DMS 273 (cell line): ENCODE data around the gene SYT1.

Experiments
- DNase-seq: peaks from one replicate; lab custom pipeline; 2025; ENCODE audit not compliant: unreplicated experiment; lab: John Stamatoyannopoulos, UW

SYT1 gene

GRCh38 chr12:79329933-79330332 is 465.4 kb downstream of the SYT1 start:
- DNase-seq, result no peak

- no peak for DNase-seq
Measured at GRCh38 chr12:79331870-79332269, 467.3 kb downstream of the SYT1 start.

- DNase-seq, result no peak
Measured at GRCh38 chr12:79333144-79333543, 468.6 kb downstream of the SYT1 start.

GRCh38 chr12:79337662-79338290 is 473.2 kb downstream of the SYT1 start:
- DNase-seq, result no peak

GRCh38 chr12:79344855-79345847 is 480.6 kb downstream of the SYT1 start:
- DNase-seq, result peak; percentile 65

GRCh38 chr12:79347866-79348265 is 483.3 kb downstream of the SYT1 start:
- DNase-seq, result peak; percentile 2

GRCh38 chr12:79351251-79351650 is 486.7 kb downstream of the SYT1 start:
- no peak for DNase-seq

- no peak for DNase-seq
Measured at GRCh38 chr12:79356216-79356615, 491.6 kb downstream of the SYT1 start.

GRCh38 chr12:79357048-79357447 is 492.5 kb downstream of the SYT1 start:
- no peak for DNase-seq

GRCh38 chr12:79358716-79359300 is 494.2 kb downstream of the SYT1 start:
- DNase-seq, result no peak

- no peak for DNase-seq
Measured at GRCh38 chr12:79360286-79360685, 495.7 kb downstream of the SYT1 start.

- DNase-seq, result no peak
Measured at GRCh38 chr12:79360936-79361335, 496.4 kb downstream of the SYT1 start.

- DNase-seq, result no peak
Measured at GRCh38 chr12:79364197-79364596, 499.6 kb downstream of the SYT1 start.

GRCh38 chr12:79366374-79366773 is 501.8 kb downstream of the SYT1 start:
- no peak for DNase-seq

GRCh38 chr12:79367032-79367589 is 502.5 kb downstream of the SYT1 start:
- DNase-seq, result no peak

GRCh38 chr12:79370021-79370420 is 505.4 kb downstream of the SYT1 start:
- no peak for DNase-seq

- DNase-seq, result no peak
Measured at GRCh38 chr12:79371226-79371625, 506.7 kb downstream of the SYT1 start.

GRCh38 chr12:79373896-79374499 is 509.4 kb downstream of the SYT1 start:
- DNase-seq, result peak; percentile 60

- no peak for DNase-seq
Measured at GRCh38 chr12:79374545-79374944, 510.0 kb downstream of the SYT1 start.

- DNase-seq, result no peak
Measured at GRCh38 chr12:79375050-79375449, 510.5 kb downstream of the SYT1 start.

GRCh38 chr12:79378496-79378895 is 513.9 kb downstream of the SYT1 start:
- no peak for DNase-seq
